A549 (cell line): ENCODE measurements around the gene RIT1. TPM values are rescaled to one million over a fixed set of nuclear protein-coding genes. Genes with fewer than 3 reads are reported as not detected.

Experiments used
- ATAC-seq, 2 experiments: fragments of 200-7000 bp in 1 of 2; fragments of >200 bp in 1 of 2; cut with Nextera tagmentation in 1 of 2; cut with Tn5 transposase in 1 of 2; 3 replicates each; pipeline versions ENCODE4 v1.8.0 to v1.9.1; 2018 to 2020; ENCODE audit warnings: mild to moderate bottlenecking in 1 of 2, moderate library complexity in 1 of 2
- CTCF ChIA-PET: fragments of 300-600 bp; sonication (Branson Sonifier 250); formaldehyde crosslinking; extraction: SDS; loops from one replicate; lab custom pipeline; 2021; ENCODE audit warnings: antibody characterized with exemption, inconsistent platforms; lab: Yijun Ruan, JAX
- POLR2A ChIA-PET: fragments of 350-600 bp; formaldehyde crosslinking; extraction: SDS; loops from one replicate; lab custom pipeline; 2021; ENCODE audit warnings: antibody characterized with exemption, inconsistent platforms; lab: Yijun Ruan, JAX
- DNase-seq, 2 experiments: peaks; one replicate each; pipeline versions ENCODE4 v3.0.0 to v3.0.0-alpha.2; 2011 to 2016; ENCODE audit warnings: low read depth in 1 of 2, low spot score in 1 of 2
- FAIRE-seq: peaks from 2 replicates; lab custom pipeline; 2011; peaks lifted over from hg19 to GRCh38; lab: Jason Lieb, UNC
- H3K27ac ChIP-seq, 2 experiments: fragments of >200 bp; sonication (Bioruptor Twin); formaldehyde crosslinking; 3 replicates each; pipeline ENCODE4 v1.5.1; 2016 to 2017
- H3K4me1 ChIP-seq: fragments of >200 bp; sonication (Bioruptor Twin); formaldehyde crosslinking; 3 replicates; pipeline ENCODE4 v1.6.1; 2016
- H3K4me2 ChIP-seq: fragments of >200 bp; sonication (Bioruptor Twin); formaldehyde crosslinking; 3 replicates; pipeline ENCODE4 v1.6.1; 2016
- H3K4me3 ChIP-seq: fragments of >200 bp; sonication (Bioruptor Twin); formaldehyde crosslinking; 3 replicates; pipeline ENCODE4 v1.5.1; 2016
- H3K9me3 ChIP-seq: fragments of >200 bp; sonication (Bioruptor Twin); formaldehyde crosslinking; 3 replicates; pipeline ENCODE4 v1.6.1; 2016
- ATOH8 ChIP-seq: fragments of 250-450 bp; sonication (Bioruptor Pico); IDR thresholded peaks from 2 replicates; pipeline ENCODE4 v1.5.0; 2020; ENCODE audit warnings: low read depth, mild to moderate bottlenecking, moderate library complexity
- CHD2 ChIP-seq: fragments of 150-350 bp; IDR thresholded peaks from 2 replicates; pipeline ENCODE4 v1.6.1; 2014; ENCODE audit warnings: low read length; ENCODE audit not compliant: partially characterized antibody
- CHD4 ChIP-seq: fragments of 200-600 bp; sonication (generic); IDR thresholded peaks from 2 replicates; pipeline ENCODE4 v1.6.1; 2016; ENCODE audit warnings: antibody characterized with exemption, mild to moderate bottlenecking, borderline replicate concordance
- EHF ChIP-seq: fragments of 250-450 bp; sonication (Bioruptor Pico); IDR thresholded peaks from 2 replicates; pipeline ENCODE4 v1.5.0; 2020; ENCODE audit warnings: mild to moderate bottlenecking
- FOSB ChIP-seq: fragments of 250-450 bp; sonication (Bioruptor Pico); IDR thresholded peaks from 2 replicates; pipeline ENCODE4 v1.5.0; 2020; ENCODE audit warnings: mild to moderate bottlenecking, moderate library complexity
- HDAC2 ChIP-seq: fragments of 200-600 bp; sonication (generic); IDR thresholded peaks from 2 replicates; pipeline ENCODE4 v1.6.1; 2016
- JUNB ChIP-seq: fragments of >200 bp; sonication (Bioruptor Twin); formaldehyde crosslinking; IDR thresholded peaks from 2 replicates; pipeline ENCODE4 v1.6.1; 2016
- MYC ChIP-seq: IDR thresholded peaks from 2 replicates; pipeline ENCODE4 v1.6.1; 2012; ENCODE audit warnings: mild to moderate bottlenecking, inconsistent platforms, low read length, improper control_type of control experiment, borderline replicate concordance
- NPAS2 ChIP-seq: fragments of 250-450 bp; sonication (Bioruptor Pico); IDR thresholded peaks from 2 replicates; pipeline ENCODE4 v1.8.0; 2022; ENCODE audit warnings: mild to moderate bottlenecking, moderate library complexity, borderline replicate concordance
- POLR2A ChIP-seq: IDR thresholded peaks from 2 replicates; pipeline ENCODE4 v1.6.1; 2012; ENCODE audit warnings: mild to moderate bottlenecking, low read length
- RCOR1 ChIP-seq: fragments of 150-350 bp; IDR thresholded peaks from 2 replicates; pipeline ENCODE4 v1.6.1; 2014; ENCODE audit warnings: antibody characterized with exemption, low read length, low read depth
- REST ChIP-seq: fragments of 200-600 bp; sonication (generic); IDR thresholded peaks from 2 replicates; pipeline ENCODE4 v1.6.1; 2016; ENCODE audit warnings: antibody characterized with exemption, mild to moderate bottlenecking, moderate library complexity
- RFX5 ChIP-seq: fragments of 450-650 bp; IDR thresholded peaks from 2 replicates; pipeline ENCODE4 v1.7.1; 2014; ENCODE audit warnings: antibody characterized with exemption, mild to moderate bottlenecking, moderate library complexity
- USF2 ChIP-seq: fragments of 450-650 bp; IDR thresholded peaks from 2 replicates; pipeline ENCODE4 v1.6.1; 2014; ENCODE audit warnings: antibody characterized with exemption
- ZSCAN20 ChIP-seq: fragments of 250-450 bp; sonication (Bioruptor Pico); IDR thresholded peaks from 2 replicates; pipeline ENCODE4 v1.8.0; 2022; ENCODE audit warnings: mild to moderate bottlenecking, moderate library complexity
- WGBS: methylation state at CpG from one replicate; pipeline ENCODE4 v1.1.6; 2017; ENCODE audit errors: missing lambda C conversion rate; 5-methylcytosine and 5-hydroxymethylcytosine counted together
- polyA plus RNA-seq, 4 experiments: library from polyadenylated mRNA; depleted of rRNA in 3 of 4; stranded (reverse); fragments of >200 nt; fragmentation: RNase III in 1 of 4; extraction: RNeasy Plus Mini Kit Qiagen cat#74134 plus additional on column Dnase treatment in 1 of 4; gene quantifications; 2 replicates in 3 of 4; 3 replicates in 1 of 4; pipeline ENCODE4 v1.2.3, GENCODE V29; 2011 to 2017
- TF ChIP-seq, protein P1 (sequence below): fragments of >200 bp; sonication (Bioruptor Twin); formaldehyde crosslinking; IDR thresholded peaks from 3 replicates; pipeline ENCODE4 v1.5.1; 2016

Gene RIT1
- polyA plus RNA-seq, 2 of the 4 experiments (the other 2 are of a cell fraction): 23.6 to 51.9 TPM

- Histone ChIP-seq H3K4me1 (peaks cover 39% of the 10 kb centered on the region), H3K27ac (no peak overlapping the region), H3K4me3 (no peak overlapping the region), H3K9me3 (no peaks in the 10 kb centered on the region), H3K4me2 (no peak overlapping the region)
- no peak for FAIRE-seq
- WGBS: 63% methylated on average over 5 of the region's 5 CpGs
- ChIA-PET POLR2A (no interaction called here), CTCF (interaction anchor here (2.3 to 2.4 kb wide), 2 partner anchors 61 to 67 kb away, joined by 5 to 7 read pairs; no protein-coding TSS in a partner anchor)
- TF ChIP-seq EHF (CRISPR knock-in tag): no peak
- no peak for TF ChIP-seq MYC
- no peak for TF ChIP-seq HDAC2
- TF ChIP-seq NPAS2 (CRISPR knock-in tag): no peak
- no peak for TF ChIP-seq USF2
- ATAC-seq: no peak
- DNase-seq: no peak
Measured at GRCh38 chr1:155929057-155929456, 17.9 kb upstream of the RIT1 start.

- DNase-seq (no peak), FAIRE-seq (no peak), ATAC-seq (no peak)
- 93% methylated on average over 2 of the region's 2 CpGs for WGBS
- Histone ChIP-seq H3K27ac (no peak overlapping the region), H3K4me2 (no peak overlapping the region), H3K4me1 (peaks cover 12% of the 10 kb centered on the region), H3K9me3 (no peaks in the 10 kb centered on the region), H3K4me3 (no peak overlapping the region)
- ChIA-PET CTCF (no interaction called here), POLR2A (no interaction called here)
- TF ChIP-seq JUNB: no peak
- no peak for TF ChIP-seq CHD2
- TF ChIP-seq, protein P1, sequence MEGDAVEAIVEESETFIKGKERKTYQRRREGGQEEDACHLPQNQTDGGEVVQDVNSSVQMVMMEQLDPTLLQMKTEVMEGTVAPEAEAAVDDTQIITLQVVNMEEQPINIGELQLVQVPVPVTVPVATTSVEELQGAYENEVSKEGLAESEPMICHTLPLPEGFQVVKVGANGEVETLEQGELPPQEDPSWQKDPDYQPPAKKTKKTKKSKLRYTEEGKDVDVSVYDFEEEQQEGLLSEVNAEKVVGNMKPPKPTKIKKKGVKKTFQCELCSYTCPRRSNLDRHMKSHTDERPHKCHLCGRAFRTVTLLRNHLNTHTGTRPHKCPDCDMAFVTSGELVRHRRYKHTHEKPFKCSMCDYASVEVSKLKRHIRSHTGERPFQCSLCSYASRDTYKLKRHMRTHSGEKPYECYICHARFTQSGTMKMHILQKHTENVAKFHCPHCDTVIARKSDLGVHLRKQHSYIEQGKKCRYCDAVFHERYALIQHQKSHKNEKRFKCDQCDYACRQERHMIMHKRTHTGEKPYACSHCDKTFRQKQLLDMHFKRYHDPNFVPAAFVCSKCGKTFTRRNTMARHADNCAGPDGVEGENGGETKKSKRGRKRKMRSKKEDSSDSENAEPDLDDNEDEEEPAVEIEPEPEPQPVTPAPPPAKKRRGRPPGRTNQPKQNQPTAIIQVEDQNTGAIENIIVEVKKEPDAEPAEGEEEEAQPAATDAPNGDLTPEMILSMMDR: no peak
- TF ChIP-seq ZSCAN20 (CRISPR knock-in tag): no peak
- no peak for TF ChIP-seq CHD4
- TF ChIP-seq POLR2A: no peak
- TF ChIP-seq RFX5: no peak
- no peak for TF ChIP-seq REST
- no peak for TF ChIP-seq FOSB
- TF ChIP-seq NPAS2 (CRISPR knock-in tag): no peak
- no peak for TF ChIP-seq MYC
Measured at GRCh38 chr1:155925506-155925905, 14.4 kb upstream of the RIT1 start.

- no peak for ATAC-seq
- no peak overlapping the region for H3K27ac ChIP-seq
- H3K4me3 ChIP-seq: no peak overlapping the region
- TF ChIP-seq RCOR1 (no peak), ATOH8 (no peak), REST (no peak)
- no peak overlapping the region for H3K4me2 ChIP-seq
- no peaks in the 10 kb centered on the region for H3K9me3 ChIP-seq
- no peak for DNase-seq
- 94% methylated on average over 3 of the region's 3 CpGs for WGBS
- POLR2A ChIA-PET: no interaction called here
- CTCF ChIA-PET: interaction anchor here (1.3 to 2.2 kb wide), 3 partner anchors 13 to 145 kb away, joined by 3 to 8 read pairs (median 4); partner anchors contain the start of gene KHDC4
- no peaks in the 10 kb centered on the region for H3K4me1 ChIP-seq
- FAIRE-seq: no peak
Measured at GRCh38 chr1:155920717-155921116, 9.6 kb upstream of the RIT1 start.
